Fibroblast of pulmonary artery (primary cell): Measurements from ENCODE around the gene MBL2.

Source experiments
- DNase-seq: peaks from one replicate; pipeline ENCODE4 v3.0.0-alpha.2; 2010; ENCODE audit warnings: low read depth
- H3K4me3 ChIP-seq: replicated peaks from 2 replicates; pipeline ENCODE4 v1.5.1; 2011; ENCODE audit warnings: low read depth, mild to moderate bottlenecking, control low read depth, low read length, moderate library complexity
- CTCF ChIP-seq: IDR thresholded peaks from 2 replicates; pipeline ENCODE4 v1.5.1; 2011; ENCODE audit warnings: mild to moderate bottlenecking, control low read depth, low read length, inconsistent platforms; ENCODE audit errors: missing control alignments

The MBL2 gene

GRCh38 chr10:52805414-52806285, 33.1 kb upstream of the MBL2 start:
- no peak for DNase-seq
- no peak overlapping the region for H3K4me3 ChIP-seq
- TF ChIP-seq CTCF: no peak

- peak; percentile 39 for DNase-seq
- no peak for TF ChIP-seq CTCF
- H3K4me3 ChIP-seq: no peak overlapping the region
These were observed 29.4 kb upstream of the MBL2 start for GRCh38 chr10:52801947-52802346.

GRCh38 chr10:52786098-52786497, 13.5 kb upstream of the MBL2 start:
- no peak for DNase-seq
- no peak for TF ChIP-seq CTCF
- no peak overlapping the region for H3K4me3 ChIP-seq

- TF ChIP-seq CTCF: no peak
- no peak overlapping the region for H3K4me3 ChIP-seq
- DNase-seq: no peak
These were observed 12.8 kb upstream of the MBL2 start for GRCh38 chr10:52785418-52785817.

- no peak for TF ChIP-seq CTCF
- no peak overlapping the region for H3K4me3 ChIP-seq
- no peak for DNase-seq
These were observed 11.1 kb upstream of the MBL2 start for GRCh38 chr10:52783726-52784125.

- H3K4me3 ChIP-seq: no peak overlapping the region
- no peak for DNase-seq
- no peak for TF ChIP-seq CTCF
These were observed 10.0 kb upstream of the MBL2 start for GRCh38 chr10:52782554-52782953.
